DMS 273 (cell line): ENCODE data around the gene DDX17.
A peak's percentile ranks its signal among the peaks of the same experiment; 100 is the strongest.

Source experiments
- DNase-seq: peaks from one replicate; lab custom pipeline; 2025; ENCODE audit not compliant: unreplicated experiment; lab: John Stamatoyannopoulos, UW

DDX17 gene

GRCh38 chr22:38467438-38467903 is 38.6 kb downstream of the DDX17 start:
- no peak for DNase-seq

- DNase-seq: peak; percentile 89
Observed at GRCh38 chr22:38465673-38466490, 40.2 kb downstream of the DDX17 start.

- DNase-seq: no peak
Observed at GRCh38 chr22:38464992-38465672, 41.0 kb downstream of the DDX17 start.

GRCh38 chr22:38462960-38463784 is 42.9 kb downstream of the DDX17 start:
- no peak for DNase-seq

- peak; percentile 95 for DNase-seq
Observed at GRCh38 chr22:38461414-38462081, 44.6 kb downstream of the DDX17 start.

GRCh38 chr22:38461057-38461413 is 45.1 kb downstream of the DDX17 start:
- no peak for DNase-seq

- DNase-seq: no peak
Observed at GRCh38 chr22:38460426-38460840, 45.7 kb downstream of the DDX17 start.

- no peak for DNase-seq
Observed at GRCh38 chr22:38456841-38457699, 49.0 kb downstream of the DDX17 start.

- DNase-seq: no peak
Observed at GRCh38 chr22:38456272-38456835, 49.8 kb downstream of the DDX17 start.

GRCh38 chr22:38455530-38456271 is 50.4 kb downstream of the DDX17 start:
- DNase-seq: peak; percentile 83

- no peak for DNase-seq
Observed at GRCh38 chr22:38455076-38455529, 51.0 kb downstream of the DDX17 start, which contains the start of gene KCNJ4. KCNJ4 (minus strand) TSS chr22:38455199; CDS start chr22:38428132, 27,067 bp downstream.

- DNase-seq: peak; percentile 64
Observed at GRCh38 chr22:38454353-38455075, 51.6 kb downstream of the DDX17 start.

GRCh38 chr22:38453996-38454352 is 52.1 kb downstream of the DDX17 start:
- DNase-seq: peak; percentile 54

- DNase-seq: no peak
Observed at GRCh38 chr22:38453066-38453672, 52.9 kb downstream of the DDX17 start.

GRCh38 chr22:38452373-38453065 is 53.6 kb downstream of the DDX17 start:
- peak; percentile 95 for DNase-seq

- DNase-seq: no peak
Observed at GRCh38 chr22:38451864-38452263, 54.2 kb downstream of the DDX17 start.

GRCh38 chr22:38451404-38451803 is 54.7 kb downstream of the DDX17 start:
- DNase-seq: peak; percentile 50
